ENCODE results near the gene CSNK2A1. TPM values are rescaled to one million over a fixed set of nuclear protein-coding genes. Genes with fewer than 3 reads are reported as not detected.
A peak's percentile ranks its signal among the peaks of the same experiment; 100 is the strongest.
"Not testable (repeated sequence)": the region's sequence is repeated elsewhere in the genome, so short reads cannot be mapped to it uniquely, and the experiment has no call there.

Gene CSNK2A1
- total RNA-seq, 6 experiments from 2014 or later: 30.4 to 62.6 (median 37.1) TPM

GRCh38 chr20:588476-588875 is 44.9 kb upstream of the CSNK2A1 start:
- Histone ChIP-seq H3K27me3 (no peaks in the 10 kb centered on the region), H3K36me3 (no peaks in the 10 kb centered on the region), H3K4me1 (no peaks in the 10 kb centered on the region), H3K4me3 (no peak overlapping the region), H3K27ac (no peak overlapping the region), H3K9me3 (no peaks in the 10 kb centered on the region)
- intact Hi-C loops (cut with DNase I): no loop called here
- DNase-seq: peak in 1 of 3 donors; percentile 7
- no peak for TF ChIP-seq POLR2A (IDR thresholded peaks at IDR 0.05)
- TF ChIP-seq CTCF (IDR thresholded peaks at IDR 0.05): no peak
- 39% methylated on average over 3 of the region's 3 CpGs for WGBS (ENCODE audit: insufficient coverage, low coverage, low lambda C conversion rate, missing lambda C conversion rate)
- no peak for ATAC-seq

- no peaks in the 10 kb centered on the region for H3K36me3 ChIP-seq
- H3K9me3 ChIP-seq: no peaks in the 10 kb centered on the region
- ATAC-seq (no peak), DNase-seq (no peak)
- no peaks in the 10 kb centered on the region for H3K4me1 ChIP-seq
- no peak for TF ChIP-seq POLR2A (IDR thresholded peaks at IDR 0.05)
- TF ChIP-seq CTCF (IDR thresholded peaks at IDR 0.05): no peak
- WGBS (ENCODE audit: insufficient coverage, low coverage, low lambda C conversion rate, missing lambda C conversion rate): 62% methylated on average over 7 of the region's 7 CpGs
- intact Hi-C loops (cut with DNase I): no loop called here
- no peak overlapping the region for H3K27ac ChIP-seq
- H3K27me3 ChIP-seq: no peaks in the 10 kb centered on the region
- H3K4me3 ChIP-seq: no peak overlapping the region
Measured at GRCh38 chr20:584971-585301, 41.3 kb upstream of the CSNK2A1 start.

GRCh38 chr20:584161-584970 is 40.8 kb upstream of the CSNK2A1 start:
- Histone ChIP-seq H3K9me3 (no peaks in the 10 kb centered on the region), H3K4me3 (no peak overlapping the region), H3K27me3 (no peaks in the 10 kb centered on the region), H3K4me1 (no peaks in the 10 kb centered on the region), H3K36me3 (no peaks in the 10 kb centered on the region), H3K27ac (no peak overlapping the region)
- TF ChIP-seq POLR2A (IDR thresholded peaks at IDR 0.05): no peak
- TF ChIP-seq CTCF (IDR thresholded peaks at IDR 0.05): no peak
- 52% methylated on average over 6 of the region's 8 CpGs for WGBS (ENCODE audit: insufficient coverage, low coverage, low lambda C conversion rate, missing lambda C conversion rate)
- ATAC-seq (peak in 1 of 4 donors; percentile 40), DNase-seq (peak in 1 of 3 donors; percentile 1)
- intact Hi-C loops (cut with DNase I): no loop called here

GRCh38 chr20:582204-582603 is 38.6 kb upstream of the CSNK2A1 start:
- Histone ChIP-seq H3K4me3 (no peak overlapping the region), H3K4me1 (no peaks in the 10 kb centered on the region), H3K27me3 (no peaks in the 10 kb centered on the region), H3K36me3 (no peaks in the 10 kb centered on the region), H3K9me3 (no peaks in the 10 kb centered on the region), H3K27ac (no peak overlapping the region)
- ATAC-seq: no peak
- intact Hi-C loops (cut with DNase I): no loop called here
- 59% methylated on average over 5 of the region's 5 CpGs for WGBS (ENCODE audit: insufficient coverage, low coverage, low lambda C conversion rate, missing lambda C conversion rate)
- no peak for DNase-seq
- TF ChIP-seq CTCF (IDR thresholded peaks at IDR 0.05): no peak
- no peak for TF ChIP-seq POLR2A (IDR thresholded peaks at IDR 0.05)

DNA sequence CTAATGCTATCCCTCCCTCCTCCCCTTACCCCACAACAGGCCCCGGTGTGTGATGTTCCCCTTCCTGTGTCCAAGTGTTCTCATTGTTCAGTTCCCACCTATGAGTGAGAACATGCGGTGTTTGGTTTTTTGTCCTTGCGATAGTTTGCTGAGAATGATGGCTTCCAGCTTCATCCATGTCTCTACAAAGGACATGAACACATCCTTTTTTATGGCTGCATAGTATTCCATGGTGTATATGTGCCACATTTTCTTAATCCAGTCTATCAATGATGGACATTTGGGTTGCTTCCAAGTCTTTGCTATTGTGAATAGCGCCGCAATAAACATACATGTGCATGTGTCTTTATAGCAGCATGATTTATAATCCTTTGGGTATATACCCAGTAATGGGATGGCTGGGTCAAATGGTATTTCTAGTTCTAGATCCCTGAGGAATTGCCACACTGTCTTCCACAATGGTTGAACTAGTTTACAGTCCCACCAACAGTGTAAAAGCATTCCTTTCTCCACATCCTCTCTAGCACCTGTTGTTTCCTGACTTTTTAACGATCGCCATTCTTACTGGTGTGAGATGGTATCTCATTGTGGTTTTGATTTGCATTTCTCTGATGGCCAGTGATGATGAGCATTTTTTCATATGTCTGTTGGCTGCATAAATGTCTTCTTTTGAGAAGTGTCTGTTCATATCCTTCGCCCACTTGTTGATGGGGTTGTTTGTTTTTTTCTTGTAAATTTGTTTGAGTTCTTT is 35.5 kb upstream of the CSNK2A1 start:
- DNase-seq; H3K27me3 ChIP-seq; H3K36me3 ChIP-seq; H3K27ac ChIP-seq; H3K4me1 ChIP-seq; H3K4me3 ChIP-seq; intact Hi-C loops (cut with DNase I); H3K9me3 ChIP-seq; ATAC-seq: not testable (repeated sequence)
- WGBS (ENCODE audit: insufficient coverage, low coverage, low lambda C conversion rate, missing lambda C conversion rate): 71% methylated on average over 7 of the region's 8 CpGs
